Fibroblast of lung (primary cell): ENCODE results near the gene PCMTD2.

Experiments
- EZH2 ChIP-seq: IDR thresholded peaks from 2 replicates; pipeline ENCODE4 v1.5.1; 2012; ENCODE audit warnings: low read length, control low read depth, mild to moderate bottlenecking; ENCODE audit errors: missing control alignments
- TF ChIP-seq, protein P1 (sequence below), 2 donors: IDR thresholded peaks in 1 of 2; conservative IDR thresholded peaks in 1 of 2; 1 replicate in 1 of 2; 2 replicates in 1 of 2; pipeline ENCODE4 v1.5.1; 2011 to 2012; ENCODE audit warnings: low read length in 2 of 2, control low read depth in 1 of 2, inconsistent platforms in 1 of 2, low read depth in 1 of 2, mild to moderate bottlenecking in 1 of 2

DNA sequence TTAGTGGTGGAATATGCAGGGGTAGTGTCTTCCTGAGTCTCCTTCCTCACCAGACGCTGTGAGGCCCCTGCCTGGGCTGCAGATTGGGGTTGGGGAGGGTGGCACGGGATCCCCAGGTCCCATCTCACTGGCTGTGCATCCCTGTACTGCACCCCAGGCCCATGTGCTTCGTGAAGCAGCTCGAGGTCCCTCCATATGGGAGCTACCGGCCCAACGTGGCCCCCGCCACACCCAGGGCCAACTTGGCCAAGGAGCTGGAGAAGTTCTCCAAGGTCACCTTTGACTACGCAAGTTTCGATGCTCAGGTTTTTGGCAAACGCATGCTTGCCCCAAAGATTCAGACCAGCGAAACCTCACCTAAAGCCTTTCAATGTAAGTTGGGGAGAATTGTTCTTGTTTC, 38.6 kb upstream of the PCMTD2 start:
- TF ChIP-seq, protein P1, sequence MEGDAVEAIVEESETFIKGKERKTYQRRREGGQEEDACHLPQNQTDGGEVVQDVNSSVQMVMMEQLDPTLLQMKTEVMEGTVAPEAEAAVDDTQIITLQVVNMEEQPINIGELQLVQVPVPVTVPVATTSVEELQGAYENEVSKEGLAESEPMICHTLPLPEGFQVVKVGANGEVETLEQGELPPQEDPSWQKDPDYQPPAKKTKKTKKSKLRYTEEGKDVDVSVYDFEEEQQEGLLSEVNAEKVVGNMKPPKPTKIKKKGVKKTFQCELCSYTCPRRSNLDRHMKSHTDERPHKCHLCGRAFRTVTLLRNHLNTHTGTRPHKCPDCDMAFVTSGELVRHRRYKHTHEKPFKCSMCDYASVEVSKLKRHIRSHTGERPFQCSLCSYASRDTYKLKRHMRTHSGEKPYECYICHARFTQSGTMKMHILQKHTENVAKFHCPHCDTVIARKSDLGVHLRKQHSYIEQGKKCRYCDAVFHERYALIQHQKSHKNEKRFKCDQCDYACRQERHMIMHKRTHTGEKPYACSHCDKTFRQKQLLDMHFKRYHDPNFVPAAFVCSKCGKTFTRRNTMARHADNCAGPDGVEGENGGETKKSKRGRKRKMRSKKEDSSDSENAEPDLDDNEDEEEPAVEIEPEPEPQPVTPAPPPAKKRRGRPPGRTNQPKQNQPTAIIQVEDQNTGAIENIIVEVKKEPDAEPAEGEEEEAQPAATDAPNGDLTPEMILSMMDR (conservative IDR thresholded peaks at IDR 0.05 in 1 of 2, IDR thresholded peaks at IDR 0.05 in 1 of 2; ENCODE audit: low read depth in 1 of 2, low read length in 2 of 2): no peak
- TF ChIP-seq EZH2: no peak
